Stimulated activated CD4-positive, alpha-beta T cell treated with anti-CD3 and anti-CD28 coated beads, TNF-alpha, amount 100 ng/mL, for 48 hours (primary cell): ENCODE measurements around the gene WDR62.

Source experiments
- DNase-seq, 3 donors: peaks; one replicate each; pipeline ENCODE4 v3.0.0-alpha.2; 2020; ENCODE audit warnings: low read depth in 3 of 3

The WDR62 gene

GRCh38 chr19:36054733-36055686 lies at the start of gene WDR62:
Gene WDR62, plus strand, starts transcription at chr19:36054897. Its CDS starts 75 bp downstream, at chr19:36054972.
- DNase-seq = peak; percentile 90 to 94 (median 92)

GRCh38 chr19:36006955-36007354 lies 47.7 kb upstream of the WDR62 start:
- no peak for DNase-seq

- DNase-seq = no peak
Observed at GRCh38 chr19:36008336-36008978, 46.2 kb upstream of the WDR62 start, which contains the start of gene SYNE4. Gene SYNE4, minus strand, starts transcription at chr19:36008813. Its CDS starts 132 bp downstream, at chr19:36008681.

- DNase-seq = peak in 1 of 3 donors; percentile 53
Observed at GRCh38 chr19:36009220-36009619, 45.5 kb upstream of the WDR62 start.

- DNase-seq = no peak
Observed at GRCh38 chr19:36009633-36010379, 44.9 kb upstream of the WDR62 start.

GRCh38 chr19:36010402-36010801 lies 44.3 kb upstream of the WDR62 start:
- DNase-seq = no peak

GRCh38 chr19:36013280-36014011 lies 41.3 kb upstream of the WDR62 start:
- no peak for DNase-seq

GRCh38 chr19:36014012-36014924 lies 40.4 kb upstream of the WDR62 start, which contains the start of gene ALKBH6:
Gene ALKBH6, minus strand, starts transcription at chr19:36014213. Its CDS starts 816 bp downstream, at chr19:36013397.
- peak; percentile 100 for DNase-seq

GRCh38 chr19:36019061-36019670 lies 35.5 kb upstream of the WDR62 start:
- DNase-seq = no peak

GRCh38 chr19:36023432-36023831 lies 31.3 kb upstream of the WDR62 start:
- DNase-seq = no peak

- no peak for DNase-seq
Observed at GRCh38 chr19:36025541-36025940, 29.2 kb upstream of the WDR62 start.

- no peak for DNase-seq
Observed at GRCh38 chr19:36026091-36026876, 28.4 kb upstream of the WDR62 start.

- DNase-seq = no peak
Observed at GRCh38 chr19:36027696-36028095, 27.0 kb upstream of the WDR62 start.

GRCh38 chr19:36028313-36029041 lies 26.2 kb upstream of the WDR62 start:
- DNase-seq = no peak

- DNase-seq = no peak
Observed at GRCh38 chr19:36030264-36031148, 24.2 kb upstream of the WDR62 start.

- DNase-seq = no peak
Observed at GRCh38 chr19:36031308-36031707, 23.4 kb upstream of the WDR62 start.
